ENCODE data around the gene RBM43.
"Not testable (repeated sequence)": the region's sequence is repeated elsewhere in the genome, so short reads cannot be mapped to it uniquely, and the experiment has no call there.

RBM43 gene

GRCh38 chr2:151261231-151261976, at the start of gene RBM43:
RBM43 (minus strand) TSS chr2:151261863; CDS start chr2:151261727, 136 bp downstream.
- DNase-seq = no peak

- DNase-seq = not testable (repeated sequence)
Observed at GRCh38 chr2:151310313-151310712, 48.6 kb upstream of the RBM43 start.

GRCh38 chr2:151306621-151307020, 45.0 kb upstream of the RBM43 start:
- DNase-seq = no peak

GRCh38 chr2:151305129-151305691, 43.5 kb upstream of the RBM43 start:
- DNase-seq = no peak

GRCh38 chr2:151302879-151303278, 41.2 kb upstream of the RBM43 start:
- no peak for DNase-seq

- no peak for DNase-seq
Observed at GRCh38 chr2:151302404-151302803, 40.7 kb upstream of the RBM43 start.

GRCh38 chr2:151299920-151300539, 38.4 kb upstream of the RBM43 start:
- DNase-seq = no peak

GRCh38 chr2:151297882-151298281, 36.2 kb upstream of the RBM43 start:
- DNase-seq = no peak

GRCh38 chr2:151295926-151296325, 34.3 kb upstream of the RBM43 start:
- DNase-seq = not testable (repeated sequence)

GRCh38 chr2:151292546-151292945, 30.9 kb upstream of the RBM43 start:
- DNase-seq = no peak

GRCh38 chr2:151292141-151292540, 30.5 kb upstream of the RBM43 start:
- DNase-seq = no peak

- no peak for DNase-seq
Observed at GRCh38 chr2:151291224-151291623, 29.6 kb upstream of the RBM43 start.

GRCh38 chr2:151289972-151290866, 28.6 kb upstream of the RBM43 start:
- no peak for DNase-seq

- DNase-seq = no peak
Observed at GRCh38 chr2:151287513-151288250, 26.0 kb upstream of the RBM43 start.

- no peak for DNase-seq
Observed at GRCh38 chr2:151282401-151282800, 20.7 kb upstream of the RBM43 start.

GRCh38 chr2:151280271-151280670, 18.6 kb upstream of the RBM43 start:
- DNase-seq = no peak

GRCh38 chr2:151278487-151278886, 16.8 kb upstream of the RBM43 start:
- no peak for DNase-seq

GRCh38 chr2:151277067-151277466, 15.4 kb upstream of the RBM43 start:
- DNase-seq = no peak

- no peak for DNase-seq
Observed at GRCh38 chr2:151275291-151275690, 13.6 kb upstream of the RBM43 start.

- no peak for DNase-seq
Observed at GRCh38 chr2:151271824-151272223, 10.2 kb upstream of the RBM43 start.

GRCh38 chr2:151269798-151270568, 8.3 kb upstream of the RBM43 start:
- no peak for DNase-seq

- no peak for DNase-seq
Observed at GRCh38 chr2:151268085-151268484, 6.4 kb upstream of the RBM43 start.
